Loucy (cell line): ENCODE results near the gene SLC43A2.

Source experiments
- H2AFZ ChIP-seq: fragments of 200-600 bp; sonication (generic); 2 replicates; pipeline ENCODE4 v1.6.0; 2016; ENCODE audit warnings: antibody characterized with exemption, mild to moderate bottlenecking, low read length, moderate library complexity
- H3F3A ChIP-seq: fragments of 200-600 bp; 2 replicates; pipeline ENCODE4 v1.6.0; 2016; ENCODE audit warnings: antibody characterized with exemption, low read depth, mild to moderate bottlenecking
- H3K27me3 ChIP-seq: fragments of 200-600 bp; sonication (generic); 2 replicates; pipeline ENCODE4 v1.6.1; 2014; ENCODE audit warnings: low read length, mild to moderate bottlenecking; ENCODE audit not compliant: insufficient read depth, poor library complexity, severe bottlenecking
- H3K36me3 ChIP-seq: fragments of 200-600 bp; sonication (generic); 2 replicates; pipeline ENCODE4 v1.6.1; 2016; ENCODE audit warnings: low read length; ENCODE audit not compliant: insufficient read depth
- H3K4me1 ChIP-seq: fragments of 200-600 bp; sonication (generic); 2 replicates; pipeline ENCODE4 v1.5.1; 2014; ENCODE audit warnings: low read length, mild to moderate bottlenecking; ENCODE audit not compliant: insufficient read depth, poor library complexity, severe bottlenecking
- H3K4me2 ChIP-seq: fragments of 200-600 bp; sonication (generic); 2 replicates; pipeline ENCODE4 v1.6.0; 2014; ENCODE audit warnings: antibody characterized with exemption, low read length, low read depth, mild to moderate bottlenecking; ENCODE audit not compliant: poor library complexity, severe bottlenecking
- H3K4me3 ChIP-seq: fragments of 200-600 bp; sonication (generic); 2 replicates; pipeline ENCODE4 v1.5.1; 2014; ENCODE audit warnings: low read length, mild to moderate bottlenecking, mixed read lengths; ENCODE audit not compliant: poor library complexity, severe bottlenecking
- H3K79me2 ChIP-seq: fragments of 200-600 bp; sonication (generic); 2 replicates; pipeline ENCODE4 v1.6.1; 2014; ENCODE audit warnings: low read length; ENCODE audit not compliant: insufficient read depth
- H3K9ac ChIP-seq: fragments of 200-600 bp; sonication (generic); 2 replicates; pipeline ENCODE4 v1.6.0; 2014; ENCODE audit warnings: mild to moderate bottlenecking, low read depth, low read length, moderate library complexity; ENCODE audit not compliant: poor library complexity, severe bottlenecking
- H3K9me2 ChIP-seq: fragments of 200-600 bp; sonication (generic); replicated peaks from 2 replicates; pipeline ENCODE4 v1.6.1; 2016; ENCODE audit warnings: low read depth, low read length, mixed read lengths
- H3K9me3 ChIP-seq: fragments of 200-600 bp; sonication (generic); 2 replicates; pipeline ENCODE4 v1.6.1; 2014; ENCODE audit warnings: mild to moderate bottlenecking, antibody characterized with exemption, low read length, low read depth; ENCODE audit not compliant: insufficient read depth
- H4K20me1 ChIP-seq: fragments of 200-600 bp; sonication (generic); 2 replicates; pipeline ENCODE4 v1.6.0; 2014; ENCODE audit warnings: antibody characterized with exemption, low read length, mild to moderate bottlenecking; ENCODE audit not compliant: insufficient read depth, poor library complexity, severe bottlenecking
- CTCF ChIP-seq: fragments of 200-600 bp; sonication (generic); conservative IDR thresholded peaks from 2 replicates; pipeline ENCODE4 v1.5.1; 2014; ENCODE audit warnings: mild to moderate bottlenecking, antibody characterized with exemption, low read length
- EZH2phosphoT487 ChIP-seq: fragments of 200-600 bp; IDR thresholded peaks from 2 replicates; pipeline ENCODE4 v1.6.1; 2018; ENCODE audit warnings: antibody characterized with exemption, mild to moderate bottlenecking, moderate library complexity, borderline replicate concordance

SLC43A2 gene

GRCh38 chr17:1638624-1639300 lies 10.1 kb upstream of the SLC43A2 start:
- Histone ChIP-seq H3K9me2 (no peaks in the 10 kb centered on the region), H3K9ac (no peak overlapping the region), H3K9me3 (no peaks in the 10 kb centered on the region), H3K4me3 (no peak overlapping the region), H3K79me2 (peaks cover 3% of the 10 kb centered on the region; the same call in 1 of the 2 replicates), H3K36me3 (no peaks in the 10 kb centered on the region), H3K27me3 (no peaks in the 10 kb centered on the region), H3F3A (no peaks in the 10 kb centered on the region), H4K20me1 (peaks cover 4% of the 10 kb centered on the region), H3K4me1 (no peaks in the 10 kb centered on the region), H2AFZ (no peak overlapping the region), H3K4me2 (no peak overlapping the region)
- TF ChIP-seq EZH2phosphoT487 = no peak
- no peak for TF ChIP-seq CTCF

GRCh38 chr17:1638171-1638590 lies 9.5 kb upstream of the SLC43A2 start:
- H3K9ac ChIP-seq = no peak overlapping the region
- no peaks in the 10 kb centered on the region for H3K4me1 ChIP-seq
- no peaks in the 10 kb centered on the region for H3K9me3 ChIP-seq
- no peaks in the 10 kb centered on the region for H3K9me2 ChIP-seq
- no peaks in the 10 kb centered on the region for H3K27me3 ChIP-seq
- H3K79me2 ChIP-seq = no peaks in the 10 kb centered on the region
- no peak overlapping the region for H2AFZ ChIP-seq
- no peaks in the 10 kb centered on the region for H3K36me3 ChIP-seq
- no peaks in the 10 kb centered on the region for H3F3A ChIP-seq
- no peak overlapping the region for H3K4me3 ChIP-seq
- TF ChIP-seq CTCF = no peak
- TF ChIP-seq EZH2phosphoT487 = no peak
- H3K4me2 ChIP-seq = no peak overlapping the region
- H4K20me1 ChIP-seq = peaks cover 4% of the 10 kb centered on the region

GRCh38 chr17:1636732-1637285 lies 8.2 kb upstream of the SLC43A2 start:
- Histone ChIP-seq H3K4me2 (no peak overlapping the region), H4K20me1 (no peaks in the 10 kb centered on the region), H3K4me1 (no peaks in the 10 kb centered on the region), H3K9me2 (no peaks in the 10 kb centered on the region), H3K36me3 (no peaks in the 10 kb centered on the region), H3K9ac (no peak overlapping the region), H2AFZ (no peak overlapping the region), H3F3A (no peaks in the 10 kb centered on the region), H3K4me3 (no peak overlapping the region), H3K9me3 (no peaks in the 10 kb centered on the region), H3K27me3 (no peaks in the 10 kb centered on the region), H3K79me2 (no peaks in the 10 kb centered on the region)
- TF ChIP-seq CTCF (no peak), EZH2phosphoT487 (no peak)
